ENCODE measurements around the gene TRPM4. TPM values are rescaled to one million over a fixed set of nuclear protein-coding genes. Genes with fewer than 3 reads are reported as not detected.
"Not testable (repeated sequence)": the region's sequence is repeated elsewhere in the genome, so short reads cannot be mapped to it uniquely, and the experiment has no call there.

TRPM4 gene
- total and polyA plus RNA-seq, 2 donors (not counting 3 experiments of a cell fraction or from before 2014, with no cell fraction given) = 17.6 to 38.9 TPM

- dilution Hi-C loops (cut with MboI; ENCODE audit: extremely low pct_ligation_motif_present, low sequenced_read_pairs); H2AFZ ChIP-seq (ENCODE audit: low read depth, low read length); BruUV-seq (replicated peaks); intact Hi-C loops (cut with micrococcal nuclease); H3K36me3 ChIP-seq (ENCODE audit: control insufficient read depth in 2 of 2, extremely low read depth in 1 of 2, insufficient read depth in 2 of 2, low read length in 2 of 2); POLR2A ChIA-PET; H3K4me1 ChIP-seq (ENCODE audit: control insufficient read depth, extremely low read depth, insufficient read depth, low read length); H3K9ac ChIP-seq (replicated peaks; ENCODE audit: extremely low read depth, insufficient read depth, low read length); H4K20me1 ChIP-seq (replicated peaks; ENCODE audit: control insufficient read depth, extremely low read depth, insufficient read depth, low read length); H3K79me2 ChIP-seq (ENCODE audit: control insufficient read depth, insufficient read depth, low read length); FAIRE-seq; H3K9me1 ChIP-seq (replicated peaks; ENCODE audit: control insufficient read depth, extremely low read depth, insufficient read depth, low read length); CTCF ChIA-PET; H3K27ac ChIP-seq (ENCODE audit: insufficient read depth, low read depth, low read length); H3K27me3 ChIP-seq (ENCODE audit: control insufficient read depth in 2 of 2, insufficient read depth in 2 of 2, low read length in 2 of 2); DNase-seq (ENCODE audit: low read depth, low spot score); H3K4me2 ChIP-seq (ENCODE audit: insufficient read depth, low read length); H3K9me3 ChIP-seq (replicated peaks; ENCODE audit: control insufficient read depth, insufficient read depth, low read length); H3K4me3 ChIP-seq (replicated peaks in 1 of 3; ENCODE audit: insufficient read depth in 1 of 3, low read depth in 1 of 3, low read length in 3 of 3): not testable (repeated sequence)
Observed at GRCh38 chr19:49182010-49182847, 24.6 kb downstream of the TRPM4 start.

DNA sequence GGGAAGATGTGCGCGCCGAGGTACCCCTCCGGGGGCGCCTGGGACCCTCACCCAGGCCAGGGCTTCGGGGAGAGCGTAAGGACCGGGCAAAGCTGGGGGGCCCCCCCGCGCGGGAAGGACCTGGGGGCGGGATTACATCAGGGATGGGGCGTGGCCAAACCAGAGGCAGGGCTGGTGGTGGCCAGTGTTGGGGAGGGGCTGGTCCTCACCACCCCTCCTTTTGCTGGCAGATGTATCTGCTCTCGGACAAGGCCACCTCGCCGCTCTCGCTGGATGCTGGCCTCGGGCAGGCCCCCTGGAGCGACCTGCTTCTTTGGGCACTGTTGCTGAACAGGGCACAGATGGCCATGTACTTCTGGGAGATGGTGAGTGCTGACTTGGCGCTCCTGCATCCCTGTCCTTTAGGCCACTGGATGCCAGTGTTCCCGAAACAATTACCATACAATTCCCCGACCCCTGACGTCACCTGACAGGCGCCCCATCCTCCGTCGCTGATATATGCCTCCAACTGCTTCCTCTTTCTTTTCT lies 25.3 kb downstream of the TRPM4 start:
- Histone ChIP-seq H3K4me2 (ENCODE audit: insufficient read depth, low read length) (no peak overlapping the region), H3K27me3 (ENCODE audit: control insufficient read depth in 2 of 2, insufficient read depth in 2 of 2, low read length in 2 of 2) (no peaks in the 10 kb centered on the region), H3K27ac (ENCODE audit: insufficient read depth, low read depth, low read length) (no peak overlapping the region), H3K9me3 (replicated peaks; ENCODE audit: control insufficient read depth, insufficient read depth, low read length) (no peaks in the 10 kb centered on the region), H4K20me1 (replicated peaks; ENCODE audit: control insufficient read depth, extremely low read depth, insufficient read depth, low read length) (no peaks in the 10 kb centered on the region), H2AFZ (ENCODE audit: low read depth, low read length) (no peak overlapping the region), H3K4me3 (replicated peaks in 1 of 3; ENCODE audit: insufficient read depth in 1 of 3, low read depth in 1 of 3, low read length in 3 of 3) (no peak overlapping the region), H3K9ac (replicated peaks; ENCODE audit: extremely low read depth, insufficient read depth, low read length) (no peak overlapping the region), H3K9me1 (replicated peaks; ENCODE audit: control insufficient read depth, extremely low read depth, insufficient read depth, low read length) (no peaks in the 10 kb centered on the region), H3K79me2 (ENCODE audit: control insufficient read depth, insufficient read depth, low read length) (no peaks in the 10 kb centered on the region), H3K4me1 (ENCODE audit: control insufficient read depth, extremely low read depth, insufficient read depth, low read length) (no peaks in the 10 kb centered on the region), H3K36me3 (ENCODE audit: control insufficient read depth in 2 of 2, extremely low read depth in 1 of 2, insufficient read depth in 2 of 2, low read length in 2 of 2) (peaks cover 0 to 2% of the 10 kb centered on the region in 2 experiments)
- CTCF ChIA-PET = no interaction called here
- FAIRE-seq (no peak), DNase-seq (ENCODE audit: low read depth, low spot score) (no peak)
- no TSS peak for BruUV-seq (replicated peaks)
- intact Hi-C loops (cut with micrococcal nuclease) (no loop called here), dilution Hi-C loops (cut with MboI; ENCODE audit: extremely low pct_ligation_motif_present, low sequenced_read_pairs) (no loop called here)
- POLR2A ChIA-PET = no interaction called here
- TF ChIP-seq POLR2AphosphoS5 (IDR thresholded peaks at IDR 0.05; ENCODE audit: insufficient read depth, low read depth, low read length) (no peak), GATA2 (IDR thresholded peaks at IDR 0.05; ENCODE audit: insufficient read depth, insufficient read length, low read depth, low read length) (no peak), MYC (IDR thresholded peaks at IDR 0.05; ENCODE audit: low read depth, low read length) (no peak), POLR2A (IDR thresholded peaks at IDR 0.05; ENCODE audit: low read depth, low read length) (no peak), JUN (IDR thresholded peaks at IDR 0.05; ENCODE audit: borderline replicate concordance, insufficient read depth, insufficient read length, low read depth) (no peak), EZH2 (IDR thresholded peaks at IDR 0.05; ENCODE audit: borderline replicate concordance, low read depth, low read length, severe bottlenecking) (no peak), FOS (IDR thresholded peaks at IDR 0.05; ENCODE audit: borderline replicate concordance, insufficient read depth, low read length) (no peak), CTCF (IDR thresholded peaks at IDR 0.05; ENCODE audit: extremely low read depth in 1 of 2, insufficient read depth in 1 of 2, low read depth in 1 of 2, low read length in 2 of 2) (no peak)
- TF ChIP-seq, protein P1, sequence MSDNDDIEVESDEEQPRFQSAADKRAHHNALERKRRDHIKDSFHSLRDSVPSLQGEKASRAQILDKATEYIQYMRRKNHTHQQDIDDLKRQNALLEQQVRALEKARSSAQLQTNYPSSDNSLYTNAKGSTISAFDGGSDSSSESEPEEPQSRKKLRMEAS (IDR thresholded peaks at IDR 0.05; ENCODE audit: insufficient read depth, insufficient read length) = no peak

Measured in endothelial cell of umbilical vein (primary cell).